Fibroblast of skin of left quadriceps (primary cell): ENCODE data around the gene C4orf17.

Experiments used
- DNase-seq, 2 experiments: peaks; one replicate each; pipeline ENCODE4 v3.0.0-alpha.2; 2013; ENCODE audit warnings: low read depth in 2 of 2

Gene C4orf17

DNA sequence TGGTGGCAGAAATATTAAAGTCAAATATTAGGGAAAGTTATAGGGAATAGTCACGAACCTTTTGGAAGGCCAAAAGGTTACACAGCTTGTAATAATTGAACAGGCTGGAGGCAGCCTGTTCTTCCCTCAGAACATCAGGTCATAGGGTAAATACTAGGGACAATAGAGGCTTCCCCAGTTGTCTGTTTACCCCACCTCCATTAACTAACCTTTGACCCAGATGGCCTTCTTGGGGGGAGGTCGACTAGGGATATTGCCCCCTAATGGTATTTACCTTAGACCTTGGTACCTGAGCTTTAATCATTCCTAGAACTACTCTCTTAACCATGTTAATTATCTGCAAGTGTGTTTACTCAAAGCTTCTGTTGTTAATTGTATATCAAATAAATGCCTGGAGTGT is 26.0 kb downstream of the C4orf17 start:
- DNase-seq = no peak

GRCh38 chr4:99537674-99538073 is 26.9 kb downstream of the C4orf17 start:
- DNase-seq = no peak

DNA sequence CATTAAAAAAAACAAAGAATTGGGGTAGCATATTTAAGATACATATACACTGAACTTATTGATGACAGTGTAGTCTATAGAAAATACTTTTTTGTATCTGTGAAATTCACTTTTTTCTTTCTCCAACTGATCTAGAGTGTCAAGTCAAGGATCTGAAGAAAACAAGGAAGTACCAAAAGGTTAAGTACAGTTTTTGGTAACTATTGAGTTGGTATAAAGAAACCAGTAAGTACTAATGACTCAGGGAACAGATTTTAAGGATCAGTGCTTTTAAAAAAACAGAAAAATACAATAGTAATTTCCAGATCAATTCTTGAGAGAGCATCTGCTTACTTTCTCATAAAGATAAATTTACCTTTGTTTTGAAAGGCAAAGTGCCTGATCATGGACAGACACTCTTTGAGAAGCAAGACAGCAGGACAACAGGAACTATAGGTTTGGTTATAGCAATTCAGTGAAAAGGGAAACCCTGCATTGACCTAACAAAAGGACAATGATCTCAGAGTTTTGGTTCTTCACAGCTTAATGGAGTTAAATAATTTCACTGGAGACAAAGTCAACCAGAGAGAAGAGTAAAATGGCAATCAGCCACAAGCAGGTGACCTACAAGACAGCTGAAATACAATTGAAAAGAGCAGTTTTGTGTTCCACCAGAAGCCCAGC is 29.6 kb downstream of the C4orf17 start:
- no peak for DNase-seq

GRCh38 chr4:99552872-99553271 is 42.1 kb downstream of the C4orf17 start:
- no peak for DNase-seq

DNA sequence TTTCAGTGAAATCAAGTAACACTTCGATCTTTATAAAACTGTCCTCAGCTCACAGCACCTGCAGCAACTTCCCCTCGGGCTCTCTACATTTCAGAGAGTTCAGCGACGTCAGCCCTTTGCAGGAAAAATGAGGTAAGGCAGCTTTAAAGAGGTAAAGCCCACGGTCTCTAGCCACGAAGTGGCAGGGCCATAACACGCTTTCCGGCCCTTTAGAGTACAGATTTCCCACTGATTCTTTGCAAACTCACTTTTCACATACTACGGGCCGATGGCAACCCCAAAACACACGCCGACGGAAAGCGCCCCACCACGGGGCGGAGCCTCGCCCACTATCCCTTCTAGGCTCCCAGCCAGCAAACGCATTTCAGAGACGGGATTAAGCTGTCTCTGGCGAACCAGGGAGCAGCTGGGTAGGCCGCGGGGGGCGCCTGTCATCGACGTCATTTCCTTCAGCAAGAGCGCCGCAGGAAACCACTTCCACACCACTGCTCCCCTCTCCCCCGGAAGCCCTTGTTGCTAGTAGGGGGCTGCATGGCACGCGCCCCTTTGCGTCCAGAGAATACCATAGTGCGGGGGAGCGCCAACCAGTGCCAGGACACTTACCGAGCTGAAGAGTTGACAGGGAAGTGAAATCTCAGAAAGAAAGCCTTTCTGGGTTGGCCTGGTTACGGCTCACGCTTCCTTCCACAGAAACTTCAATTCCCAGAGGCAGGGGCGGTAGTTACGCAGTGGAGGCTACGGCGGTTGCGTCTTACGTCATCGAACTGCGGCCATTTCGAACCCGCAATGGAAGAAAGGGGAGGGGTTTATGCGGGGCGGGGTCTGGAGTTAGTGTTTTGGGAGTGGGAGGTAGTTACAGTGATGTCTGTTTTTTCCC is 52.7 kb downstream of the C4orf17 start, which contains the start of gene TRMT10A:
TRMT10A (minus strand) TSS at position 730 of the 877 bp plus-strand sequence. CDS start 4,701 bp downstream, outside the sequence.
- peak; percentile 96 for DNase-seq

DNA sequence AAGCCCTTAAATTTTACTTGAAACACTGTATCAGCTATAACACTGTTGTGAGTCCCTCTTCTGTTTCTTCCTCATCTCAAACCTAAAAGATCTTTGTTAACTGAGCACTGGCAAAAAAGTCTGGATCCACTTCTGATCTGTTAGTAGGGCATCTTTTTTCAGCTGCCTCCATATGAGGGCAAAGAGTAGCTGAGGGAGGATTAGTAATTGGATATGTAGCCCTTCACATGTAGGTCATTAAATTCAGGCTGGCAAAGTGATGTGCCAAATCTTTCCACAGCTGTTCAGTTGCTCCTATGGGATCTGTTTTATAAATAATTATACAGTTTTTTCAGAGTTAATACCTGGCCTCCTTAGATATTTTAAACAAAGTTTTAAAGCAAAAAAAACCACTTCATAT is 54.1 kb downstream of the C4orf17 start:
- DNase-seq = no peak

DNA sequence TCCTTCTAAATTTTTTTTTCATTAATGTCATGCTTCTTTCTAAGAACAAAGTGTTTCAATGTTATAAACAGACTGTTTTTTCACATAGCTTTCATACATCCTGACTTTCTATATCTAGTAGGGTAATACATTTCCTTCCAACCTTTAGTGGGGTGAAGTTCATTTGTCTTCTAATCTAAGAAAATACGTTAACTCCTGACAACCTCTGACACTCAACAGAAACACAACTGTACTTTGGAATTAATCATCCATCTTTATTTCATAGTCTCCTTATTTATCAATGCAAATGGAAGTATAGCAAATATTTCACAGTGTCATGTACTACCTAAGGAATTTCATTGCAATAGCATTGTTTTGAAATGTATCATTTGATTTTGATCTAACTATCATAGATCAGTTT is 61.1 kb downstream of the C4orf17 start:
- DNase-seq = no peak

- no peak for DNase-seq
Measured at GRCh38 chr4:99572527-99573240, 61.9 kb downstream of the C4orf17 start.

DNA sequence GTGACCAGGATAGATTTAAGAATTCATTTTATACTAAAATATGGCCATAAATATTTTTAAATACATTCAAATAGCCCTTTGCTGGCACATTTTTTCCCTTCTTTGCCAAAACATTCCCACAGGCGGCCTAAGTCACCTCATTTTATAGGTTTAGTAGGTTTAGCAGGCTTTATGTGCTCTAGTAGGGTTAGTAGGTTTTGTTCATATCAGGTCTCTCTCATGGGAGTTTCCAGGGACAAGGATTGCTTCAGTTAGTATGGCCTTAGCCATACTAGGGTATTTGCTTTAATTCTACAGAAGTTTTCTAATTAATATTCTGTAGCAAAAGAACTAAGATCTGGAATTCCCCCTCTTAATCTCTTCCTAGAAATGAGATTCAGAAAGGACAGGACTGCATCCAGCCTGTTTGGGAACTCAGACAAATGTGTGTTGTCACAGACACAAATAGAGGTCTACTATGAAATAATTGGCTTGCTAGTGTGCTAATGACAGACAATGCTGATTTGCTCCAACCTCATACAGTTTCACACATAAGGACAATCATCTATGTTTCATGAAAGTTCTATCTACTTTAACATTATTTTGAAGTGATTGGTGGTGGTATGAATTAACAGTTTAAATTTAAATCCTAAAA is 63.0 kb downstream of the C4orf17 start:
- no peak for DNase-seq

DNA sequence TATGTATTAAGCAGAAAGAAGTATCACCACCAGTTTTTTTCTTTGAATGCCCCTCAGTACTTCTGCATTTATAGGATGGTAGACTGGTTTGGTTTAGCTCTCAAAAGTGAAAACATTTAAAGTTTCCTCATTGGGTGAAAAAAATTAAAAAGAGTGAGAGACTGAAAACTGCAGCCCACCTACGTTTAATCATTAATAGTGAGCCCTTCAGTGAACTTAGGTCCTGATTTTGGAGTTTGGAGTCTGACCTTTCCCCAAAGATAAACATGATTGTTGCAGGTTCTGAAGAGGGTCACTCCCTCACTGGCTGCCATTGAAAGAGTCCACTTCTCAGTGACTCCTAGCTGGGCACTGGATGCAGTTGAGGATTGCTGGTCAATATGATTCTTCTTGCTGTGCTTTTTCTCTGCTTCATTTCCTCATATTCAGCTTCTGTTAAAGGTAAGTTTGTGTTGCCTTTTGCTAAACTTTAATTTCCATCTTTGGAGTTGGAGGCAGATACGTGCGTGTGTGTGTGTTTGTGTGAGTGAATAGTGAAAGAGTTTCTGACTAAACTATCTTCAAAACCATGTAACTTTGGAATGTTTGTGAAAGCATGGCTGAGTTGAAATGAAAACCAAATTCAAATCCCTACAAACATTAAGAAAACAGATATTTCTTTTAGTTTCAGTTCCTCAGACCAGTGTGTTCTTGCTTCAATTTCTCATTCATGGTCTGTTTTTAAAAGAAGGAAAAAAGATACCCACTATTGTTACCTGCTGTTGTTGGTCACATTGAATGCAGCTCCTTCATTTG is 63.9 kb downstream of the C4orf17 start, which contains the start of gene MTTP:
MTTP (plus strand) TSS at position 295 of the 795 bp plus-strand sequence; CDS start at position 381, 86 bp downstream.
- DNase-seq = no peak

DNA sequence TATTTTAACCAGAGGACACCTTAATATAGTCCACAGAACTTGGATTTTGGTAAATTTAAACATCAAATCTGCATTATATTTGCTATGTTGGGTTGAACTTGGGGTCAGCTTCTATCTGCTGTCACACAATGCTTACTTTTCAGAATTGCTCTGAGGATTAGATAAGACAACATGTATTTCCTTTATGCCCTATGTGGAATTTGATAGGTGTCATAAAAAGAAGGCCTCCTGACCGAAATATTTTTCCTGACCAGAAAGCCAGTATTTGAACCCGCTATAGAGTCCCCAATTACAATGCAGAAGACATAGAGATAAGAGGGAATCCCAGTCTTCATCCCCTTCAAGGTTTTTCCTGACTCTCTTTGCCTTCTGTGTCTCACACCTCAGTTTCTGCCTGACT is 67.9 kb downstream of the C4orf17 start:
- DNase-seq = no peak

- no peak for DNase-seq
Measured at GRCh38 chr4:99585516-99585915, 74.7 kb downstream of the C4orf17 start.

- DNase-seq = no peak
Measured at GRCh38 chr4:99586322-99586721, 75.5 kb downstream of the C4orf17 start.

- no peak for DNase-seq
Measured at GRCh38 chr4:99586797-99587196, 76.0 kb downstream of the C4orf17 start.

DNA sequence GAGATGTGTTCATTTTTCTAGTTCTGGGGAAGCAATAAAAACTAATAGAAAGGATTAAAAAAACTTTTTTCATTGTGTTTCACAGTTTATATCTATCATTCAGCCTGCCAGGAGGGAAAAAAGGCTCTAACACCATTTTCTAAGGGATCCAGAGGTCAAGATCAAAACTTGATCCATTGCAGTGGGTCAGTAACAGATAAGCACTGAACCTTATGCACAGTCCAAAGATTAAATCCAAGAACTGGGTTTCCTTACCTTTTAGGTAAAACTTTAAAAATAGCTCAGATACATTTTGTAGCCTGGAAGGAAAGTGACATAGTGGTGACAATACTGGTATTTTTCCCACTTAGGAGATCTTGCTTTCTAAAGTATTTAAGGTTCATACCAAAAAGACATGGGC is 76.5 kb downstream of the C4orf17 start:
- no peak for DNase-seq

GRCh38 chr4:99587803-99588202 is 77.0 kb downstream of the C4orf17 start:
- no peak for DNase-seq

DNA sequence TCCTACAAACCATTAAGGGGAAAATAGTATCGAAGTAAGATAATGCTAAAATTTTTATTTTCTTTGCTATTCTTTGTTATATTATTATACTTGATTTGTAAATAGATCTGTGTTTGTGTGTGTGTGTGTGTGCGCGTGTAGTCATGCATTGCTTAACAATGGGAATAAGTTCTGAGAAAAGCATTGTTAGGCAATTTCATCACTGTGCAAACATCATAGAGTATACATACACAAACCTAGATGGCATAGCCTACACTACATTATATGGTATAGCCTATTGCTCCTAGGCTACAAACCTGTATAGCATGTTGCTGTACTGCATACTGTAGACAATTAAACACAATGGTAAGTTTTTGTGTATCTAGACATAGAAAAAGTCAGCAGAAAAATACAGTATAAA is 80.9 kb downstream of the C4orf17 start:
- no peak for DNase-seq
